IMR-90 (cell line): ENCODE measurements around the gene ERBB4. TPM values are rescaled to one million over a fixed set of nuclear protein-coding genes. Genes with fewer than 3 reads are reported as not detected.

Experiments used
- ATAC-seq: fragments of 200-7000 bp; cut with Tn5 transposase; 2 replicates; pipeline ENCODE4 v1.9.1; 2020; ENCODE audit warnings: low read depth, mild to moderate bottlenecking, moderate library complexity
- BruUV-seq: library from RNA; stranded (reverse); fragments of 400-500 nt; replicated peaks from 2 replicates; lab custom pipeline; 2021; lab: Mats Ljungman, UMichigan
- CTCF ChIA-PET: fragments of 300-600 bp; formaldehyde crosslinking; extraction: SDS; loops from one replicate; lab custom pipeline; 2021; ENCODE audit warnings: antibody characterized with exemption; lab: Yijun Ruan, JAX
- POLR2A ChIA-PET: fragments of 300-600 bp; sonication (Branson Sonifier 250); formaldehyde crosslinking; loops from one replicate; lab custom pipeline; 2022; ENCODE audit warnings: antibody characterized with exemption; ENCODE audit not compliant: unreplicated experiment; lab: Charles Lee
- DNase-seq: peaks from one replicate; pipeline ENCODE4 v3.0.0; 2013
- H2AFZ ChIP-seq: replicated peaks from 2 replicates; pipeline ENCODE3; 2013; ENCODE audit warnings: low read length, mild to moderate bottlenecking; ENCODE audit not compliant: poor library complexity
- H2AK5ac ChIP-seq: 2 replicates; pipeline ENCODE4 v1.6.1; 2013; ENCODE audit warnings: low read depth, low read length, inconsistent platforms
- H2AK9ac ChIP-seq: replicated peaks from 2 replicates; pipeline ENCODE3; 2013; ENCODE audit warnings: mild to moderate bottlenecking, low read depth, low read length, moderate library complexity; ENCODE audit not compliant: poor library complexity
- H2BK120ac ChIP-seq: 2 replicates; pipeline ENCODE4 v1.6.1; 2013; ENCODE audit warnings: low read depth, low read length, inconsistent platforms
- H2BK15ac ChIP-seq: 3 replicates; pipeline ENCODE4 v1.6.1; 2013; ENCODE audit warnings: low read depth, low read length, inconsistent platforms
- H2BK20ac ChIP-seq: 2 replicates; pipeline ENCODE4 v1.6.1; 2013; ENCODE audit warnings: low read depth, mild to moderate bottlenecking, inconsistent platforms, low read length, moderate library complexity
- H2BK5ac ChIP-seq: 2 replicates; pipeline ENCODE4 v1.6.1; 2013; ENCODE audit warnings: mild to moderate bottlenecking, low read depth, low read length, inconsistent platforms; ENCODE audit not compliant: poor library complexity, severe bottlenecking
- H3K14ac ChIP-seq: replicated peaks from 2 replicates; pipeline ENCODE4 v1.6.1; 2013; ENCODE audit warnings: low read depth, low read length, inconsistent platforms
- H3K18ac ChIP-seq: 2 replicates; pipeline ENCODE4 v1.6.1; 2013; ENCODE audit warnings: low read depth, low read length, control low read depth
- H3K23ac ChIP-seq: 2 replicates; pipeline ENCODE4 v1.6.1; 2013; ENCODE audit warnings: low read depth, low read length, inconsistent platforms
- H3K27ac ChIP-seq: 2 replicates; pipeline ENCODE4 v1.5.1; 2013; ENCODE audit warnings: mild to moderate bottlenecking, control low read depth, low read length; ENCODE audit not compliant: insufficient read depth
- H3K27me3 ChIP-seq: 2 replicates; pipeline ENCODE4 v1.6.1; 2013; ENCODE audit warnings: low read length; ENCODE audit not compliant: control insufficient read depth, insufficient read depth
- H3K36me3 ChIP-seq: 2 replicates; pipeline ENCODE4 v1.6.1; 2013; ENCODE audit warnings: low read length, mixed read lengths; ENCODE audit not compliant: control insufficient read depth, insufficient read depth
- H3K4ac ChIP-seq: 2 replicates; pipeline ENCODE4 v1.6.1; 2013; ENCODE audit warnings: low read depth, low read length, inconsistent platforms
- H3K4me1 ChIP-seq: 2 replicates; pipeline ENCODE4 v1.6.1; 2013; ENCODE audit warnings: low read length, mixed read lengths; ENCODE audit not compliant: control insufficient read depth, insufficient read depth
- H3K4me2 ChIP-seq: 2 replicates; pipeline ENCODE4 v1.6.1; 2013; ENCODE audit warnings: low read depth, mild to moderate bottlenecking, control low read depth, low read length, moderate library complexity
- H3K4me3 ChIP-seq: 2 replicates; pipeline ENCODE4 v1.5.1; 2013; ENCODE audit warnings: low read depth, mild to moderate bottlenecking, control low read depth, low read length, moderate library complexity; ENCODE audit not compliant: insufficient read depth
- H3K56ac ChIP-seq: 2 replicates; pipeline ENCODE4 v1.6.1; 2013; ENCODE audit warnings: low read length, inconsistent platforms; ENCODE audit not compliant: insufficient read depth; ENCODE audit errors: extremely low read depth
- H3K79me1 ChIP-seq, 2 experiments: 2 replicates each; pipeline ENCODE4 v1.6.1; 2013; ENCODE audit warnings: low read length in 2 of 2, inconsistent platforms in 1 of 2, low read depth in 1 of 2
- H3K9ac ChIP-seq: 2 replicates; pipeline ENCODE4 v1.6.1; 2013; ENCODE audit warnings: low read depth, low read length, control low read depth
- H3K9me1 ChIP-seq: 2 replicates; pipeline ENCODE4 v1.6.1; 2013; ENCODE audit warnings: low read length, inconsistent platforms; ENCODE audit not compliant: insufficient read depth
- H3K9me3 ChIP-seq: 2 replicates; pipeline ENCODE4 v1.6.1; 2013; ENCODE audit warnings: low read length; ENCODE audit not compliant: control insufficient read depth, insufficient read depth
- H4K20me1 ChIP-seq: 2 replicates; pipeline ENCODE4 v1.6.1; 2013; ENCODE audit warnings: low read length, inconsistent platforms; ENCODE audit not compliant: insufficient read depth
- H4K5ac ChIP-seq: 2 replicates; pipeline ENCODE4 v1.6.1; 2013; ENCODE audit warnings: mild to moderate bottlenecking, low read depth, low read length, control low read depth
- H4K8ac ChIP-seq, 2 experiments: 2 replicates each; pipeline ENCODE4 v1.6.1; 2013; ENCODE audit warnings: low read depth in 2 of 2, low read length in 2 of 2, control low read depth in 1 of 2, inconsistent platforms in 1 of 2
- H4K91ac ChIP-seq: 2 replicates; pipeline ENCODE4 v1.6.1; 2013; ENCODE audit warnings: low read depth, low read length, inconsistent platforms; ENCODE audit not compliant: insufficient read depth
- BHLHE40 ChIP-seq: fragments of 150-350 bp; IDR thresholded peaks from 2 replicates; pipeline ENCODE4 v1.6.1; 2016; ENCODE audit warnings: mild to moderate bottlenecking, low read depth, low read length
- CEBPB ChIP-seq: IDR thresholded peaks from 2 replicates; pipeline ENCODE4 v1.6.1; 2012; ENCODE audit warnings: low read depth, low read length, improper control_type of control experiment
- CTCF ChIP-seq: conservative IDR thresholded peaks from 2 replicates; pipeline ENCODE4 v1.5.1; 2012; ENCODE audit warnings: mild to moderate bottlenecking, low read depth, low read length, improper control_type of control experiment
- ELK1 ChIP-seq: fragments of 150-350 bp; IDR thresholded peaks from 2 replicates; pipeline ENCODE4 v1.6.1; 2016; ENCODE audit warnings: low read depth, mild to moderate bottlenecking, low read length, moderate library complexity, borderline replicate concordance
- MAZ ChIP-seq: IDR thresholded peaks from 2 replicates; pipeline ENCODE4 v1.6.1; 2012; ENCODE audit warnings: low read depth, mild to moderate bottlenecking, low read length, improper control_type of control experiment, moderate library complexity, borderline replicate concordance
- MXI1 ChIP-seq: IDR thresholded peaks from 2 replicates; pipeline ENCODE4 v1.6.1; 2012; ENCODE audit warnings: low read depth, mild to moderate bottlenecking, low read length, moderate library complexity, borderline replicate concordance
- NFE2L2 ChIP-seq: fragments of 150-350 bp; IDR thresholded peaks from 2 replicates; pipeline ENCODE4 v1.6.1; 2016; ENCODE audit warnings: low read depth, mild to moderate bottlenecking, low read length
- POLR2A ChIP-seq: IDR thresholded peaks from 2 replicates; pipeline ENCODE4 v1.6.1; 2012; ENCODE audit warnings: mild to moderate bottlenecking, low read depth, low read length
- RCOR1 ChIP-seq: IDR thresholded peaks from 2 replicates; pipeline ENCODE4 v1.6.1; 2012; ENCODE audit warnings: mild to moderate bottlenecking, low read length, improper control_type of control experiment; ENCODE audit not compliant: insufficient replicate concordance
- SMC3 ChIP-seq: fragments of 150-350 bp; IDR thresholded peaks from 2 replicates; pipeline ENCODE4 v1.6.1; 2016; ENCODE audit warnings: low read depth, mild to moderate bottlenecking, antibody characterized with exemption, low read length, moderate library complexity
- WGBS, 2 experiments: methylation state at CpG; one replicate each; pipeline versions ENCODE4 v1.1.5 to v1.1.7; 2013; ENCODE audit warnings: missing lambda C conversion rate in 2 of 2; ENCODE audit not compliant: insufficient read length in 1 of 2; ENCODE audit errors: extremely low coverage in 2 of 2; 5-methylcytosine and 5-hydroxymethylcytosine counted together
- dilution Hi-C: fragments of 300-500 bp; cut with HindIII; formaldehyde crosslinking; loops from one replicate; pipeline ENCODE4 v1.14.3; 2018; ENCODE audit warnings: low sequenced_read_pairs; ENCODE audit not compliant: unreplicated experiment
- in situ Hi-C: fragments of 300-500 bp; cut with MboI; formaldehyde crosslinking; loops from 3 replicates; pipeline ENCODE4 v1.14.3; 2019; ENCODE audit warnings: low sequenced_read_pairs, inconsistent platforms, mixed read lengths
- intact Hi-C: fragments of 100-400 bp; cut with micrococcal nuclease; formaldehyde crosslinking; loops from 2 replicates; pipeline ENCODE4 v1.10.0; 2022
- polyA plus RNA-seq, 3 experiments: library from polyadenylated mRNA; depleted of rRNA; stranded (reverse); fragments of >200 nt; gene quantifications; 2 replicates each; pipeline ENCODE4 v1.2.3, GENCODE V29; 2012; ENCODE audit warnings: low replicate concordance in 1 of 3
- total RNA-seq: library from RNA; depleted of rRNA; stranded (reverse); fragments of >200 nt; gene quantifications from 2 replicates; pipeline ENCODE4 v1.2.3, GENCODE V29; 2012

The ERBB4 gene
- total and polyA plus RNA-seq, 2 of the 4 experiments (the other 2 are of a cell fraction): not detected

- Histone ChIP-seq H2AK9ac (no peak overlapping the region), H2AFZ (no peak overlapping the region), H3K79me1 (no peaks in the 10 kb centered on the region), H3K36me3 (no peaks in the 10 kb centered on the region), H4K91ac (no peak overlapping the region), H3K18ac (no peak overlapping the region), H3K27ac (no peak overlapping the region), H2BK5ac (no peak overlapping the region), H4K20me1 (no peaks in the 10 kb centered on the region), H3K9ac (no peak overlapping the region), H3K23ac (no peak overlapping the region), H2BK15ac (no peak overlapping the region), H3K27me3 (no peaks in the 10 kb centered on the region), H3K4me1 (no peaks in the 10 kb centered on the region), H4K8ac (no peak overlapping the region), H3K4me3 (no peak overlapping the region), H3K4me2 (no peak overlapping the region), H2BK20ac (no peak overlapping the region), H3K4ac (no peak overlapping the region), H3K56ac (no peak overlapping the region), H3K9me1 (no peaks in the 10 kb centered on the region), H3K9me3 (no peaks in the 10 kb centered on the region), H4K5ac (no peak overlapping the region), H3K14ac (no peak overlapping the region), H2BK120ac (no peak overlapping the region), H2AK5ac (no peak overlapping the region)
- POLR2A ChIA-PET: no interaction called here
- no TSS peak for BruUV-seq
- WGBS, 2 experiments: no CpG with 5 or more reads among the region's 2 CpGs
- DNase-seq (no peak), ATAC-seq (no peak)
- intact Hi-C loops: no loop called here
- CTCF ChIA-PET: no interaction called here
- dilution Hi-C loops: no loop called here
- in situ Hi-C loops: no loop called here
- TF ChIP-seq CTCF (no peak), ELK1 (no peak), NFE2L2 (no peak), BHLHE40 (no peak), MAZ (no peak), POLR2A (no peak), RCOR1 (no peak), CEBPB (no peak), SMC3 (no peak), MXI1 (no peak)
Observed at GRCh38 chr2:212384027-212384426, 154.6 kb downstream of the ERBB4 start.
